ENCODE measurements around the gene LARP4B.
A peak's percentile ranks its signal among the peaks of the same experiment; 100 is the strongest.

Gene LARP4B

GRCh38 chr10:949446-949845 lies 17.9 kb upstream of the LARP4B start:
- no peak for DNase-seq (ENCODE audit: low read depth)
- no peak overlapping the region for H3K4me3 ChIP-seq (ENCODE audit: control insufficient read depth, low read depth, low read length)
- TF ChIP-seq CTCF (IDR thresholded peaks at IDR 0.05; ENCODE audit: control insufficient read depth, insufficient read depth, low read depth, low read length, missing control alignments) = no peak

GRCh38 chr10:948347-948746 lies 16.8 kb upstream of the LARP4B start:
- no peak for DNase-seq (ENCODE audit: low read depth)
- no peak for TF ChIP-seq CTCF (IDR thresholded peaks at IDR 0.05; ENCODE audit: control insufficient read depth, insufficient read depth, low read depth, low read length, missing control alignments)
- H3K4me3 ChIP-seq (ENCODE audit: control insufficient read depth, low read depth, low read length) = no peak overlapping the region

- H3K4me3 ChIP-seq (ENCODE audit: control insufficient read depth, low read depth, low read length) = no peak overlapping the region
- no peak for TF ChIP-seq CTCF (IDR thresholded peaks at IDR 0.05; ENCODE audit: control insufficient read depth, insufficient read depth, low read depth, low read length, missing control alignments)
- no peak for DNase-seq (ENCODE audit: low read depth)
Observed at GRCh38 chr10:947881-948280, 16.4 kb upstream of the LARP4B start.

GRCh38 chr10:947051-947450 lies 15.5 kb upstream of the LARP4B start:
- no peak for DNase-seq (ENCODE audit: low read depth)
- TF ChIP-seq CTCF (IDR thresholded peaks at IDR 0.05; ENCODE audit: control insufficient read depth, insufficient read depth, low read depth, low read length, missing control alignments) = no peak
- H3K4me3 ChIP-seq (ENCODE audit: control insufficient read depth, low read depth, low read length) = no peak overlapping the region

- H3K4me3 ChIP-seq (ENCODE audit: control insufficient read depth, low read depth, low read length) = no peak overlapping the region
- DNase-seq (ENCODE audit: low read depth) = no peak
- TF ChIP-seq CTCF (IDR thresholded peaks at IDR 0.05; ENCODE audit: control insufficient read depth, insufficient read depth, low read depth, low read length, missing control alignments) = no peak
Observed at GRCh38 chr10:945778-946177, 14.3 kb upstream of the LARP4B start.

GRCh38 chr10:944034-944831 lies 12.7 kb upstream of the LARP4B start:
- peak overlapping the region; percentile 21 for H3K4me3 ChIP-seq (ENCODE audit: control insufficient read depth, low read depth, low read length)
- peak; percentile 32 for DNase-seq (ENCODE audit: low read depth)
- TF ChIP-seq CTCF (IDR thresholded peaks at IDR 0.05; ENCODE audit: control insufficient read depth, insufficient read depth, low read depth, low read length, missing control alignments) = no peak

All from AG09309 (cell line).